Activated T-cell treated with anti-CD3 and anti-CD28 coated beads for 4 hours (primary cell): ENCODE data around the gene HPS5.
"Not testable (repeated sequence)": the region's sequence is repeated elsewhere in the genome, so short reads cannot be mapped to it uniquely, and the experiment has no call there.

Experiments used
- DNase-seq: peaks from one replicate; pipeline ENCODE4 v3.0.0-alpha.2; 2020

Gene HPS5

GRCh38 chr11:18321969-18322711 lies at the start of gene HPS5, which contains the start of gene GTF2H1:
Gene HPS5 (minus strand): TSS chr11:18322140. CDS start chr11:18317858, 4,282 bp downstream.
Gene GTF2H1 (plus strand): TSS chr11:18322567. CDS start chr11:18333075, 10,508 bp downstream.
- DNase-seq = peak; percentile 93

DNA sequence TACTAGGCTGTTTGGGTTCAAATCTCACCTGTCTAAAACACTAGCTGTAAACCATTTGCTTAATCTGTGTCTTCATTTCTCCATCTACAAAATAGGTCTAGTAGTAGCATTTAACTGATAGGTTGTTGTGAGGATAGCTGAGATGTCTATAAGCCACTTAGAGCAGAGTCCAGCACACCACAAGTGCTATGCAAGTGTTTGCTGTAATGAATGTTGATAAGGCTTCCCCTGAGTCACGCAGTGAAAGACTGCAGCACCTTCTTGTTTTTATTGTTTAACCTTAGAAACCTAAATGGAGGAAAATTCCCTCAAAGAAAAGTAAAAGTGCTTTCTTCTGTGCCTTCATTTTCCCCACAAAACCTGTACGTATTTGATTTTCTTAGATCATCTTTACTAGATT lies 49.3 kb upstream of the HPS5 start:
- no peak for DNase-seq

DNA sequence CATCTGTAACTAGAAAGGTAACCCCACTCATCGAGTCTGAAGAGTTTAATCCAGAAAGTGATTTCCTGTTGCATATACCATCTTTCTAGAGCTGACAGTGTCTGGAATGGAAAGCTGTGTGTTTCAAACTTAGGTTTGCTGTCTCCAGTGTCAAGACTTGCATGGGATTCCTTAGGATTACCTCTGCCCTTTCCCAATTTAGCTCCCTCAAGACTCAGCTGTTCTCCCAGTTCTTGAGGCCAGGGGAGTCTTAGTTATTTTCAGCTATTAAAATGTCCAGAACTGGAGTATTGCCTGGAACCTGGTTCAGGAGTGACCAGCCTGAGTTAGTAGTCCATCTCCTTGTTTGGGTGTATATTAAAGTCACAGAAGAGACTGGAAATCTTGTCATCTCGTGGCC lies 47.5 kb upstream of the HPS5 start:
- no peak for DNase-seq

DNA sequence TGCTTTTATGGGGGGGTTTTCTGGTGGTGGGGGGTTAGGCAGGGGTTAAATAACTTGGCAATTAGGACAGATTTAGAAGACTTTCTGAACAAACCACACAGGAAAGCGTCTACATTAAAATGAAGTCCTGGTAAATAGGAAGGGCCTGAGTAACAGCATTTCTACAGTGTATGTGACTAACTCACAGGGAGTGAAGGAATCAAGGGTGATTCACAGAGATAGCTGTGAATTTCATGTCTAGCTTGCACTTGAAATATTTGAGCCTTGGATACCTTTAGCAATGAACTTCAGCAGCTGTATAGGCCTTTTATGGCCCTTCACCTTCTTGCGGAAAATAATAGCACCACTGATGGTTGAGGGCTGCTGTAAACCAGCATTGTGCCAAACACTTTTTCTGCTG lies 46.3 kb upstream of the HPS5 start:
- DNase-seq = no peak

DNA sequence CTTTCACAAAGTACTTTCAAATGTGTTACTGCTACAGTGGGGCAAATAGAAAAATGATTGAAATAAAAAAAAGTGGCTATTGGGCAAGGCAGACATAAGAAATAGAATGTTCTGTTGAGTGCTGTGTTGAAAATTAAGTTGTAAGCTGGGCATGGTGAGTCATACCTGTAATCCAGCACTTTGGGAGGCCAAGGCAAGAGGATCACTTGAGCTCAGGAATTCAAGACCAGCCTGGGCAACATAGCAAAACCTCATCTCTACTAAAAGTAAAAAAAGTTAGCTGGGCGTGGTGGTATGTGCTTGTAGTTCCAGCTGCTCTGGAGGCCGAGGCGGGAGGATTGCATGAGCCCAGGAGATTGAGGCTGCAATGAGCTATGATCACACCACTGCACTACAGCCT lies 45.5 kb upstream of the HPS5 start:
- no peak for DNase-seq

- DNase-seq = no peak
These were observed 44.3 kb upstream of the HPS5 start for GRCh38 chr11:18366286-18366685.

DNA sequence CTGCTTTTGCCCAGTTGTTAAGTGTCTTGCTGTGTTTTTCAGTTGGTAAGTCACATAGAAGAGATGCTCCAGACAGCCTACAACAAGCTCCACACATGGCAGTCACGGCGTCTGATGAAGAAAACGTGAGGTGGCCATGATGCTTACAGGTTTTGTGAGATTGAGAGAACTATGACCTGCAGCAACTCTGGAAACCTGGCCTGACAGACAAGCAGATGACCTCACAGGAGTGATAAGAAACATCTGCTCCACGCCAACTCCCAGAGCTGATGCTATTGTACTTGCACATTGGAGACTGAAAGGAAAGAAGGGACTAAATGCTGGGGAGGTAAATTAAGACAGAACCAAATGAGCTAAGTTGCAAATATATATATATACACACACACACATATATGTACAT lies 43.8 kb upstream of the HPS5 start:
- no peak for DNase-seq

DNA sequence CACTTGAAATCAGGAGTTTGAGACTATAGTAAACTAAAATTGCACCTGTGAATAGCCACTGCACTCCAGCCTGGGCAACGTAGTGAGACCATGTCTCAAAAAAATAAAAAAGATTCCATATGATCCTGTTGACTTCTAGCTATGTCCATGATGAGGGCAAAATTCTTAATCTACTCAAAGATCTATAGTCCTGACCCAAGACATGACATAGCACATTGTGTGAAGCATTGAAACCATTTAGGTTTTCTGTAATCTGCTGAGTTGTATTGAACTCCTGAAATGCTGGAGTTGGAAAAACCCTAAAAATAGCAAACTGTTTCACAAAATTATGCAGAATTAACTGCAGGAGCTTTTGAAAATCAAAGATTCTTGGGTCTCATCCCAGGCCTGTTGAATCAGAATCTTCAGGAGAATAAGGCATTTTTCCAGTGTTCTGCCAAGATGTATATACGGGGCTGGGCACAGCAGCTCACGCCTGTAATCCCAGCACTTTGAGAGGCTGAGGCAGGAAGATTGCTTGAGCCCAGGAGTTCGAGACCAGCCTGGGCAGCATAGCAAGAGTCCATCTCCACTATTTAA lies 42.6 kb upstream of the HPS5 start:
- no peak for DNase-seq

DNA sequence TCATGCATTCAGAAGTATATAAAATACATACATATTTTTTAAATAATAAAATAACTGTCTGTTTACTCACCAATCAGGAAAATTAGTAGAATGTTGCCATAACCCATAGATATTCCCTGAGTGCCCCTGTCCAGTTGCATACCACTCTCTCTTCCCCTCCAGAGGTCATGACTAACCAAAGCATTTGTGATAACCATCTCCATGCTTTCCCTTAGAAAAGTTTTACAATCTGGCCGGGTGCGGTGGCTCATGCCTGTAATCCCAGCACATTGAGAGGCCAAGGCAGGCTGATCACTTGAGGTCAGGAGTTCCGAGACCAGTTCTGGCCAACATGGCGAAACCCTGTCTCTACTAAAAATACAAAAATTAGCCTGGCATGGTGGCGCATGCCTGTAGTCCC lies 39.2 kb upstream of the HPS5 start:
- no peak for DNase-seq

DNA sequence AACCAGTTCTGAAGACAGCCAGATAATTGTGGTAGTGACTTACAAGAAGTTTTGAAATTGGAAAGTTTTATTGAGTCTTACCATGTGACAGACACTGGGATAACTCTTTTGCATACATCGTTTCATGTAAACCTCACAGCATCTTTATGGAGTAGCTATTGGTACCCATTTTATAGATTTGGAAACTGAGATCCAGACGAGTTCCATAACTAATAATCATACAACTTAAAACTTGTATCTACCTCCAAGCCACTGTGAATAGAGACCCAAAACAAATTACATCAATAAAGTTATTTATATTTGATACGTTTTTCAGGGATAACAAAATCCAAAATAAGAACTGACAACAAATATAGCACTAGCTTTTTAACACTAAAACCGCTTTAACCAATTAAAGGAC lies 36.7 kb upstream of the HPS5 start:
- no peak for DNase-seq

- no peak for DNase-seq
These were observed 30.6 kb upstream of the HPS5 start for GRCh38 chr11:18352581-18352980.

DNA sequence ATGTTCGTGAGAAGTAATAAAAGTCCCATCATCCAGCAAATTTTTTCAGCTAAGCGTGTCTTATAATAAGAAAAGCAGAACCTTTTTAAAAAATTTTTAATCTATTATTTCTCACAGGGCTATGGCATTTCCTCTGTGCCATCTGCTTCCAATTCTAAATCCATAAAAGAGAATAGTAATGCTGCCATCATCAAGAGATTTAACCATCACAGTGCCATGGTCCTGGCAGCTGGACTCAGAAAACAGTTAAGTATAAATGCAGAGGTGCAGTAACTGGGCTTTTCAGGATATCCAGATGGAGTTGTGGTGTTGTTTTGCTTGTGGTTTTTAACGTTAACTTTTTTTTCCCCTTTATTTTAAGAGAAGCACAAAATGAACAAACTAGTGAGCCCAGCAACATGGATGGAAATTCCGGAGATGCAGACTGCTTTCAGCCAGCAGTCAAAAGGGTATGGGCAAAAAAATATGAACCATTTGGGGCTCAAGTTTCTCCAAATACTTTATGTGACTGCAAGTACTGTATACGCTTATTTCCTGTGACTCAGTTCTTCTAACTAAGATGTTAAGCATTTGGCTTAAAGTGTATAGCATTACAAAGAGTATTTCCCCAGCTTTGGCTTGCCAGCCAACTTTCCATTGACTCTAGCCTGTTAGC lies 25.7 kb upstream of the HPS5 start:
- DNase-seq = no peak

GRCh38 chr11:18332891-18333290 lies 11.0 kb upstream of the HPS5 start:
- no peak for DNase-seq

- no peak for DNase-seq
These were observed 10.4 kb upstream of the HPS5 start for GRCh38 chr11:18332302-18332701.

GRCh38 chr11:18330921-18331320 lies 9.0 kb upstream of the HPS5 start:
- DNase-seq = no peak

DNA sequence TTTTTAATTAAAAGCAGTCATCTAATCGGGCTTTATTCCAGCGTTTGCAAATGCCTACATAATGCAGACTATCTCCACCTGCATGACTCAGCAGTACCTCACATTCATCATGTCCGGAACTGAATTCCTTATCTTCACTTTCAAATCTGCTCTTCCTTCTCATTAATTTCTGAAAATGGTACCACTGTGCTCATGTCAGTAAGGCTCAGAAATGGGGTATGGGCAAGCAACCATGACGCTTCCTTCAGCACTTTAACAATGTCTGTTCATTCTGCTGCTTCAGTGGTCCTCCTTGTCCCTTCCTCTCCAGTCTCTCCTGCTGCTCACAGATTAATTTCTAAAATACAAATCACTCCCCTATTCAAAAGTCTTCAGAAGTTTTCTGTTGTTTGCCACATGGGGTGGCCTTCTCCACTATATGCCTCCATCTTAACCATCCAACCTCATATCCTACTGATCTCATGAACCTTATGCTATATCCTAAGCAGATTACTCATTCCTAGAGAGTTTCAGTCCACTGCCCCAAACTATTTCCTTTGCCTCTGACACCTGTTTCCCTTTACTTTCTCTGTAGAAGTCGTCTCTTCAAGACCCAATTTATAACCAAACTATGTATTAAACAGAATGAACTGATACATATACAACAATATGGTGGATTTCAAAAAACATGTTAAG lies 7.4 kb upstream of the HPS5 start:
- DNase-seq = no peak

- no peak for DNase-seq
These were observed 2.4 kb upstream of the HPS5 start for GRCh38 chr11:18324381-18324780.

GRCh38 chr11:18323881-18324280 lies 1.9 kb upstream of the HPS5 start:
- not testable (repeated sequence) for DNase-seq

GRCh38 chr11:18322818-18323570 lies 1.1 kb upstream of the HPS5 start:
- no peak for DNase-seq

- DNase-seq = no peak
These were observed 367 bp downstream of the HPS5 start for GRCh38 chr11:18321578-18321968.

GRCh38 chr11:18320617-18321016 lies 1.3 kb downstream of the HPS5 start:
- no peak for DNase-seq

- DNase-seq = no peak
These were observed 2.0 kb downstream of the HPS5 start for GRCh38 chr11:18319914-18320313.

- DNase-seq = no peak
These were observed 4.4 kb downstream of the HPS5 start for GRCh38 chr11:18317551-18317950.
